Activated CD8-positive, alpha-beta memory T cell treated with anti-CD3 and anti-CD28 coated beads, Interleukin-2, amount 10 ng/mL, durations not matched to agents 7 days and 5 days (primary cell): ENCODE data around the gene CD70. TPM values are rescaled to one million over a fixed set of nuclear protein-coding genes. Genes with fewer than 3 reads are reported as not detected.
"Not testable (repeated sequence)": the region's sequence is repeated elsewhere in the genome, so short reads cannot be mapped to it uniquely, and the experiment has no call there.

Source experiments
- ATAC-seq: fragments of 150-1000 bp; cut with Tn5 transposase; one replicate; pipeline ENCODE4 v1.10.0; 2021; ENCODE audit warnings: moderate library complexity
- CTCF ChIA-PET: fragments of 350-600 bp; sonication (Branson Sonifier 250); formaldehyde crosslinking; loops from one replicate; lab custom pipeline; 2021; ENCODE audit warnings: antibody characterized with exemption; lab: Charles Lee
- DNase-seq: peaks from one replicate; pipeline ENCODE4 v3.0.0-alpha.2; 2020
- H3K27ac Mint-ChIP-seq: one replicate; pipeline ENCODE4 v1.8.0; 2021; ENCODE audit warnings: mild to moderate bottlenecking, mixed read lengths
- H3K27me3 Mint-ChIP-seq: one replicate; pipeline ENCODE4 v1.8.0; 2021; ENCODE audit warnings: mixed read lengths
- H3K36me3 Mint-ChIP-seq: one replicate; pipeline ENCODE4 v1.8.0; 2021; ENCODE audit warnings: mild to moderate bottlenecking, mixed read lengths
- H3K4me1 Mint-ChIP-seq: one replicate; pipeline ENCODE4 v1.8.0; 2021; ENCODE audit warnings: mixed read lengths
- H3K4me3 Mint-ChIP-seq: one replicate; pipeline ENCODE4 v1.8.0; 2021; ENCODE audit warnings: mild to moderate bottlenecking, moderate library complexity, mixed read lengths
- H3K9me3 Mint-ChIP-seq: one replicate; pipeline ENCODE4 v1.8.0; 2022; ENCODE audit warnings: low read depth, mixed read lengths
- total RNA-seq, 2 experiments: library from RNA; stranded (reverse); gene quantifications; one replicate each; pipeline ENCODE4 v1.2.3, GENCODE V29; 2021

The CD70 gene
- total RNA-seq, 2 experiments from 2014 or later, result 74.3 to 184 TPM

- H3K27me3 Mint-ChIP-seq, result peaks cover 3% of the 10 kb centered on the region
- no peak overlapping the region for H3K4me3 Mint-ChIP-seq
- peaks cover 10% of the 10 kb centered on the region for H3K36me3 Mint-ChIP-seq
- peaks cover 21% of the 10 kb centered on the region for H3K4me1 Mint-ChIP-seq
- H3K27ac Mint-ChIP-seq, result no peak overlapping the region
- no peaks in the 10 kb centered on the region for H3K9me3 Mint-ChIP-seq
- CTCF ChIA-PET, result interaction anchor here (1.8 to 2.6 kb wide), 2 partner anchors 10 to 61 kb away, joined by 6 to 8 read pairs; no protein-coding TSS in a partner anchor
- peak; percentile 75 for DNase-seq
- ATAC-seq, result peak; percentile 96
Observed at GRCh38 chr19:6577476-6578125, 13.3 kb downstream of the CD70 start.

- H3K27ac Mint-ChIP-seq, result no peak overlapping the region
- DNase-seq, result no peak
- CTCF ChIA-PET, result interaction anchor here (1.6 to 2.6 kb wide), 3 partner anchors 11 to 60 kb away, joined by 4 to 8 read pairs (median 6); no protein-coding TSS in a partner anchor
- peaks cover 9% of the 10 kb centered on the region for H3K36me3 Mint-ChIP-seq
- peaks cover 5% of the 10 kb centered on the region for H3K27me3 Mint-ChIP-seq
- H3K4me1 Mint-ChIP-seq, result peaks cover 21% of the 10 kb centered on the region
- no peaks in the 10 kb centered on the region for H3K9me3 Mint-ChIP-seq
- no peak overlapping the region for H3K4me3 Mint-ChIP-seq
- peak; percentile 11 for ATAC-seq
Observed at GRCh38 chr19:6576869-6577475, 14.0 kb downstream of the CD70 start.

- peaks cover 4% of the 10 kb centered on the region for H3K4me1 Mint-ChIP-seq
Observed at GRCh38 chr19:6573350-6573749, 17.6 kb downstream of the CD70 start.

GRCh38 chr19:6572217-6572616, 18.7 kb downstream of the CD70 start:
- no peak for ATAC-seq
- H3K9me3 Mint-ChIP-seq, result peaks cover 4% of the 10 kb centered on the region

More at GRCh38 chr19:6573350-6573749, 17.6 kb downstream of the CD70 start:
- H3K9me3 Mint-ChIP-seq, result peaks cover 4% of the 10 kb centered on the region
- ATAC-seq, result no peak
- DNase-seq, result no peak
- peaks cover 25% of the 10 kb centered on the region for H3K27me3 Mint-ChIP-seq
- H3K36me3 Mint-ChIP-seq, result peaks cover 1% of the 10 kb centered on the region
- H3K27ac Mint-ChIP-seq, result no peak overlapping the region
- CTCF ChIA-PET, result no interaction called here
- H3K4me3 Mint-ChIP-seq, result no peak overlapping the region

GRCh38 chr19:6571167-6571566, 19.8 kb downstream of the CD70 start:
- no peak overlapping the region for H3K4me3 Mint-ChIP-seq
- CTCF ChIA-PET, result interaction anchor here (0.6 to 2.6 kb wide), 6 partner anchors 10 to 405 kb away, joined by 3 to 10 read pairs (median 5); partner anchors contain the start of gene GPR108
- ATAC-seq (no peak), DNase-seq (no peak)
- no peak overlapping the region for H3K27ac Mint-ChIP-seq
- no peaks in the 10 kb centered on the region for H3K4me1 Mint-ChIP-seq
- peaks cover 35% of the 10 kb centered on the region for H3K27me3 Mint-ChIP-seq
- peaks cover 1% of the 10 kb centered on the region for H3K36me3 Mint-ChIP-seq
- peaks cover 6% of the 10 kb centered on the region for H3K9me3 Mint-ChIP-seq

More at GRCh38 chr19:6572217-6572616, 18.7 kb downstream of the CD70 start:
- no peak overlapping the region for H3K4me3 Mint-ChIP-seq
- no peak overlapping the region for H3K27ac Mint-ChIP-seq
- H3K27me3 Mint-ChIP-seq, result peaks cover 35% of the 10 kb centered on the region
- no peaks in the 10 kb centered on the region for H3K4me1 Mint-ChIP-seq
- CTCF ChIA-PET, result interaction anchor here (2.6 kb wide), 1 partner anchor 20 kb away, joined by 10 read pairs; no protein-coding TSS in a partner anchor
- no peak for DNase-seq
- peaks cover 1% of the 10 kb centered on the region for H3K36me3 Mint-ChIP-seq

- no peak overlapping the region for H3K4me3 Mint-ChIP-seq
- peaks cover 6% of the 10 kb centered on the region for H3K9me3 Mint-ChIP-seq
- no peaks in the 10 kb centered on the region for H3K4me1 Mint-ChIP-seq
Observed at GRCh38 chr19:6570764-6571163, 20.2 kb downstream of the CD70 start.

GRCh38 chr19:6568816-6569215, 22.1 kb downstream of the CD70 start:
- Mint-ChIP-seq H3K9me3 (peaks cover 9% of the 10 kb centered on the region), H3K36me3 (peaks cover 6% of the 10 kb centered on the region), H3K4me3 (no peak overlapping the region), H3K27ac (no peak overlapping the region), H3K27me3 (peaks cover 42% of the 10 kb centered on the region), H3K4me1 (no peaks in the 10 kb centered on the region)
- DNase-seq (no peak), ATAC-seq (no peak)
- CTCF ChIA-PET, result interaction anchor here (0.8 kb wide), 1 partner anchor 16 kb away, joined by 3 read pairs; no protein-coding TSS in a partner anchor

More at GRCh38 chr19:6570764-6571163, 20.2 kb downstream of the CD70 start:
- H3K27me3 Mint-ChIP-seq, result peaks cover 38% of the 10 kb centered on the region
- peaks cover 1% of the 10 kb centered on the region for H3K36me3 Mint-ChIP-seq
- DNase-seq, result no peak
- no peak overlapping the region for H3K27ac Mint-ChIP-seq
- CTCF ChIA-PET, result interaction anchor here (0.6 to 2.6 kb wide), 6 partner anchors 10 to 404 kb away, joined by 3 to 10 read pairs (median 5); partner anchors contain the start of gene GPR108
- no peak for ATAC-seq

GRCh38 chr19:6568010-6568526, 22.9 kb downstream of the CD70 start:
- H3K9me3 Mint-ChIP-seq, result peaks cover 9% of the 10 kb centered on the region
- H3K4me3 Mint-ChIP-seq, result no peak overlapping the region
- no peaks in the 10 kb centered on the region for H3K4me1 Mint-ChIP-seq
- H3K36me3 Mint-ChIP-seq, result peaks cover 6% of the 10 kb centered on the region
- no peak overlapping the region for H3K27ac Mint-ChIP-seq
- ATAC-seq (no peak), DNase-seq (no peak)
- peaks cover 48% of the 10 kb centered on the region for H3K27me3 Mint-ChIP-seq
- CTCF ChIA-PET, result interaction anchor here (0.8 kb wide), 1 partner anchor 15 kb away, joined by 3 read pairs; no protein-coding TSS in a partner anchor

- H3K4me1 Mint-ChIP-seq, ATAC-seq, DNase-seq, H3K9me3 Mint-ChIP-seq, H3K27ac Mint-ChIP-seq, CTCF ChIA-PET, H3K4me3 Mint-ChIP-seq, H3K36me3 Mint-ChIP-seq: not testable (repeated sequence)
- peaks cover 49% of the 10 kb centered on the region for H3K27me3 Mint-ChIP-seq
Observed at GRCh38 chr19:6566727-6567126, 24.2 kb downstream of the CD70 start.

- H3K4me1 Mint-ChIP-seq, result no peaks in the 10 kb centered on the region
- CTCF ChIA-PET, result interaction anchor here (1.2 kb wide), 1 partner anchor 12 kb away, joined by 4 read pairs; no protein-coding TSS in a partner anchor
- peaks cover 38% of the 10 kb centered on the region for H3K27me3 Mint-ChIP-seq
- H3K27ac Mint-ChIP-seq, result no peak overlapping the region
- H3K4me3 Mint-ChIP-seq, result no peak overlapping the region
- peaks cover 5% of the 10 kb centered on the region for H3K9me3 Mint-ChIP-seq
- no peak for DNase-seq
- ATAC-seq, result peak; percentile 47
- H3K36me3 Mint-ChIP-seq, result peaks cover 4% of the 10 kb centered on the region
Observed at GRCh38 chr19:6564393-6564792, 26.6 kb downstream of the CD70 start.

- H3K4me3 Mint-ChIP-seq, H3K4me1 Mint-ChIP-seq, ATAC-seq, DNase-seq, H3K36me3 Mint-ChIP-seq, H3K27ac Mint-ChIP-seq, H3K9me3 Mint-ChIP-seq: not testable (repeated sequence)
- H3K27me3 Mint-ChIP-seq, result peaks cover 27% of the 10 kb centered on the region
- CTCF ChIA-PET, result interaction anchor here (1.4 kb wide), 1 partner anchor 11 kb away, joined by 6 read pairs; no protein-coding TSS in a partner anchor
Observed at GRCh38 chr19:6562437-6562836, 28.5 kb downstream of the CD70 start.

GRCh38 chr19:6556480-6557195, 34.3 kb downstream of the CD70 start:
- H3K36me3 Mint-ChIP-seq, result no peaks in the 10 kb centered on the region
- peaks cover 18% of the 10 kb centered on the region for H3K4me1 Mint-ChIP-seq
- H3K9me3 Mint-ChIP-seq, result no peaks in the 10 kb centered on the region
- DNase-seq (no peak), ATAC-seq (no peak)
- H3K27ac Mint-ChIP-seq, result no peak overlapping the region
- H3K4me3 Mint-ChIP-seq, result no peak overlapping the region
- CTCF ChIA-PET, result no interaction called here
- H3K27me3 Mint-ChIP-seq, result peaks cover 7% of the 10 kb centered on the region

GRCh38 chr19:6556043-6556449, 34.9 kb downstream of the CD70 start:
- DNase-seq, result no peak
- Mint-ChIP-seq H3K9me3 (no peaks in the 10 kb centered on the region), H3K27me3 (peaks cover 5% of the 10 kb centered on the region), H3K4me3 (no peak overlapping the region), H3K27ac (no peak overlapping the region), H3K36me3 (no peaks in the 10 kb centered on the region), H3K4me1 (peaks cover 20% of the 10 kb centered on the region)
- no peak for ATAC-seq
- CTCF ChIA-PET, result no interaction called here
